HG03432 (cell line): ENCODE results near the gene PCDHGC3.

Source experiments
- ATAC-seq: cut with Tn5 transposase; IDR thresholded peaks from one replicate; pipeline ENCODE4 v1.9.1; 2021; ENCODE audit warnings: mild to moderate bottlenecking, moderate library complexity; ENCODE audit not compliant: unreplicated experiment

The PCDHGC3 gene

GRCh38 chr5:141506381-141507155, 30.8 kb downstream of the PCDHGC3 start:
- no peak for ATAC-seq

- peak; percentile 55 for ATAC-seq
Observed at GRCh38 chr5:141507387-141508091, 31.8 kb downstream of the PCDHGC3 start.

GRCh38 chr5:141508440-141508797, 32.7 kb downstream of the PCDHGC3 start:
- no peak for ATAC-seq

GRCh38 chr5:141508798-141509611, 33.2 kb downstream of the PCDHGC3 start:
- peak; percentile 19 for ATAC-seq

- ATAC-seq, result no peak
Observed at GRCh38 chr5:141510160-141510559, 34.4 kb downstream of the PCDHGC3 start.

GRCh38 chr5:141510850-141511601, 35.3 kb downstream of the PCDHGC3 start:
- peak; percentile 21 for ATAC-seq

- no peak for ATAC-seq
Observed at GRCh38 chr5:141511771-141512325, 36.1 kb downstream of the PCDHGC3 start.

- ATAC-seq, result no peak
Observed at GRCh38 chr5:141512390-141512910, 36.7 kb downstream of the PCDHGC3 start.

- no peak for ATAC-seq
Observed at GRCh38 chr5:141512911-141513626, 37.3 kb downstream of the PCDHGC3 start.

- peak; percentile 52 for ATAC-seq
Observed at GRCh38 chr5:141513627-141514329, 38.0 kb downstream of the PCDHGC3 start.

GRCh38 chr5:141514330-141515133, 38.8 kb downstream of the PCDHGC3 start:
- ATAC-seq, result peak; percentile 20

GRCh38 chr5:141515141-141515540, 39.4 kb downstream of the PCDHGC3 start:
- ATAC-seq, result no peak

GRCh38 chr5:141515946-141516671, 40.3 kb downstream of the PCDHGC3 start:
- ATAC-seq, result no peak

GRCh38 chr5:141516672-141517025, 40.9 kb downstream of the PCDHGC3 start:
- no peak for ATAC-seq

GRCh38 chr5:141517312-141517711, 41.5 kb downstream of the PCDHGC3 start:
- no peak for ATAC-seq

GRCh38 chr5:141517880-141518617, 42.3 kb downstream of the PCDHGC3 start:
- ATAC-seq, result no peak

GRCh38 chr5:141518618-141519015, 42.9 kb downstream of the PCDHGC3 start:
- no peak for ATAC-seq
